ENCODE results near the gene BTBD9. TPM values are rescaled to one million over a fixed set of nuclear protein-coding genes. Genes with fewer than 3 reads are reported as not detected.

Gene BTBD9
- total RNA-seq, 4 donors from 2014 or later, result 10.6 to 16.6 (median 15.1) TPM

DNA sequence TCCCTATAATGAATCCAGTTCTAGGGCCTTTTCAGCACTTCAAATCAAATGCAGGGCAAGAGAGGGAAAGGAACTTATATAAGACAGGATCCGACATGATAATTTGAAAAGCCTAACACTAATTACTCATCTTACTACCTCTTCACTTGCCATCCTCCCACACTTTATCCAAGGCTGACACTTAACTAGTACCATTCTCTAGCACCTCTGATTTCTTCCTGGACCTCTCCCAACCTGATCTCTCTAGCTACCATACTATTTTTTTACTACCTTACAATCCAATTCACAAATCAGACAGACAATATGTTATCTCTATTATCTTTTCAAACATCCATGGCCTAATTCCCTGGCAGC, 50.4 kb downstream of the BTBD9 start:
- TF ChIP-seq POLR2A (IDR thresholded peaks at IDR 0.05), result no peak
- TF ChIP-seq, protein P1, sequence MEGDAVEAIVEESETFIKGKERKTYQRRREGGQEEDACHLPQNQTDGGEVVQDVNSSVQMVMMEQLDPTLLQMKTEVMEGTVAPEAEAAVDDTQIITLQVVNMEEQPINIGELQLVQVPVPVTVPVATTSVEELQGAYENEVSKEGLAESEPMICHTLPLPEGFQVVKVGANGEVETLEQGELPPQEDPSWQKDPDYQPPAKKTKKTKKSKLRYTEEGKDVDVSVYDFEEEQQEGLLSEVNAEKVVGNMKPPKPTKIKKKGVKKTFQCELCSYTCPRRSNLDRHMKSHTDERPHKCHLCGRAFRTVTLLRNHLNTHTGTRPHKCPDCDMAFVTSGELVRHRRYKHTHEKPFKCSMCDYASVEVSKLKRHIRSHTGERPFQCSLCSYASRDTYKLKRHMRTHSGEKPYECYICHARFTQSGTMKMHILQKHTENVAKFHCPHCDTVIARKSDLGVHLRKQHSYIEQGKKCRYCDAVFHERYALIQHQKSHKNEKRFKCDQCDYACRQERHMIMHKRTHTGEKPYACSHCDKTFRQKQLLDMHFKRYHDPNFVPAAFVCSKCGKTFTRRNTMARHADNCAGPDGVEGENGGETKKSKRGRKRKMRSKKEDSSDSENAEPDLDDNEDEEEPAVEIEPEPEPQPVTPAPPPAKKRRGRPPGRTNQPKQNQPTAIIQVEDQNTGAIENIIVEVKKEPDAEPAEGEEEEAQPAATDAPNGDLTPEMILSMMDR (IDR thresholded peaks at IDR 0.05), result no peak
- intact Hi-C loops (cut with DNase I; ENCODE audit: low total_unique reads), result no loop called here
- H3K4me3 ChIP-seq (ENCODE audit: low read depth, poor library complexity, severe bottlenecking), result no peak overlapping the region
- DNase-seq (ENCODE audit: low spot score in 2 of 2), result no peak
- WGBS, 2 donors, result 87 to 94% methylated on average over 1 of the region's 1 CpG

DNA sequence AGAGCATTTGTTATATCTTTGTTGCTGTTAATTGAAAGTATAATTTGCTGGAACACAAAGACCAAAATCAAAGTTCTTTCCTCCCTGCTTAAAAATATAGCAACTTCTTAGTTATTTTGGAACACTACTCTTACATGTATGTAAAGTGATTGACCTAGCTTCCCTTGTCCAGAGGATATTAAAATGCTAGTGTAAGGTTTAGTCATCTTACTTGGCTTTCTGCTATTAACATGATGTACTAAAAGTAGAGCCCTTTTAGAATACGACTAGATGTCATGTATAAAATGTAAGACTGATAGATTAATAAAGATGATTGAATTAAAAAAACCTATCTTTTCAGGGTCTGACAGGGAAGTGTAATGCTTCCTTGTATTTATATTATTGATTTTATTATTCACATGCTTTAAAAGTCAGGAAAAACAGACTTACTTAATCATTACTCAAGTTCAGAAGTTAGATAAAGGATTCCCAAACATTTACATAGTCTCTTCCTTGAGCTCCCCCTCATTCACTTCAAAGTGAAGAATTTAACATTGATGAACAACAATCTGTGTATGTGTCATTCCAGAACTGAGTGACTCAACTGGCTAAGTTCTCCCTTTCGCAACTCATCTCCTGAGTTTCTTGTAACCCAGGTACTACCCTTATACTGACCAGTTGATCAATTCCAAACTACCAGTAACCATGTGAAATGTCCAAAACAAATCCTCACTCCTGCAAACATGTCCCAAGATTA, 50.9 kb downstream of the BTBD9 start:
- no peak overlapping the region for H3K4me3 ChIP-seq (ENCODE audit: low read depth, poor library complexity, severe bottlenecking)
- 83 to 94% methylated on average over 2 of the region's 2 CpGs for WGBS, 2 donors
- intact Hi-C loops (cut with DNase I; ENCODE audit: low total_unique reads), result no loop called here
- no peak for TF ChIP-seq POLR2A (IDR thresholded peaks at IDR 0.05)
- TF ChIP-seq, protein P1 (IDR thresholded peaks at IDR 0.05), result no peak
- DNase-seq (ENCODE audit: low spot score in 2 of 2), result no peak

DNA sequence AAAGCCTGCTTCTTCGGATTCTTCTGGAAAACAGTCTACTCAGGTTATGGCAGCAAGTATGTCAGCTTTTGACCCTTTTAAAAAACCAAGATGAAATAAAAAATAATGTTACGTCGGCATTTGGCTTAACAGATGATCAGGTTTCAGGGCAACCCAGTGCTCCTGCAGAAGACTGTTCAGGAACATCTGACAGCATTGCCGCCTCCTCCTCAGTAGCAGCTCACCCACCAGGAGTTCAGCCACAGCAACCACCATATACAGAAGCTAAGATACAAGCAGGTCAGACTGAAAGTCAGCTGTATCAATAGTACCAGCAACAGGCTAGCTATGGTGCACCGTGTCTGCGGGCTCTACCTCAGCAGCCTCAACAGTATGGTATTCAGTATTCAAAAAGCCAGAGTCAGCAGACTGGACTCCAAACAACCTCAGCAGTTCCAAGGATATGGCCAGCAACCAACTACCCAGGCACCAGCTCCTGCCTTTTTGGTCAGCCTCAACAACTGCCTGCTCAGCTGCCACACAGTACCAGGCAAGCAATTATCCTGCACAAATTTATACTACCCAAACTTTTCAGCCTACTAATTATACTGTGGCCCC, 51.9 kb downstream of the BTBD9 start:
- no peak overlapping the region for H3K4me3 ChIP-seq (ENCODE audit: low read depth, poor library complexity, severe bottlenecking)
- no peak for DNase-seq (ENCODE audit: low spot score in 2 of 2)
- 95 to 97% methylated on average over 6 of the region's 6 CpGs for WGBS, 2 donors
- intact Hi-C loops (cut with DNase I; ENCODE audit: low total_unique reads), result no loop called here
- TF ChIP-seq POLR2A (IDR thresholded peaks at IDR 0.05), result no peak
- TF ChIP-seq, protein P1 (IDR thresholded peaks at IDR 0.05), result no peak

DNA sequence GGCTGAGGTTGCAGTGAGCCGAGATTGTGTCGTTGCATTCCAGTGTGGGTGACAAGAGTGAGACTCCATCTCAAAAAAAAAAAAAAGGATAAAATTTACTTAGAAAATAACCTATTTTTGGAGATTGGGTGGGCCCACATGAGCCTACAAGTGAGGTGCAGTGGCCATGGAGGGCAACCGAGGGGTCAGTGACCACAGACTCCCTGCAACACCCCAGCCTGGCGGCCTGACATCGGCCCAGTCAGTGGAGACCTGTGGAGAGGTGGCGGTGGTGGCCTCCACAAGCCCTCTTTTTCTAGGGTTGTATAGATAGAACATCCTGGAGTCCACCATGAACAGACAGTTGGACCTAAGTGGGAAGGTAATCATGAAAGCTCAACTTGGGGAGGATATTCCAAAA, 52.7 kb downstream of the BTBD9 start:
- no peak overlapping the region for H3K4me3 ChIP-seq (ENCODE audit: low read depth, poor library complexity, severe bottlenecking)
- intact Hi-C loops (cut with DNase I; ENCODE audit: low total_unique reads), result no loop called here
- WGBS, 2 donors, result 97 to 98% methylated on average over 6 of the region's 6 CpGs
- TF ChIP-seq, protein P1 (IDR thresholded peaks at IDR 0.05), result no peak
- TF ChIP-seq POLR2A (IDR thresholded peaks at IDR 0.05), result no peak
- DNase-seq (ENCODE audit: low spot score in 2 of 2), result no peak

DNA sequence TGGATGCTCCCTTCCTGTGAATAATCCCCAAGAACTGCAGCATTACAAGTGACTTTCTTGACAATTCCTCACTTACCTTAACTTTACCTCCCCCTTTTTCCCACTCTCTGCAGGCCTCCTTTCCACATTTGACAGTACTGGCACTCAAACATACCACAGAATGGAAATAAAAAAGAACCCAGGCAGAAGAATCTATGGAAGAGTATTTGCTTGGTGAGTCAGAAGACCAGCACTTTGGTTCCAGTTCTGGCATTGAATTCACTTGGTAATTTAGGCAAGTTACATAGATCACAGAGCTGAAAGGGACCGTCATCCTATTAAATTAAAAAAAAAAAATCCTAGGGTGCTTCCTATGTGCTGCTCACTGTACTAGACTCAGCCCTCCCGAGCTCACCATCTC, 55.0 kb downstream of the BTBD9 start:
- no peak for TF ChIP-seq POLR2A (IDR thresholded peaks at IDR 0.05)
- TF ChIP-seq, protein P1 (IDR thresholded peaks at IDR 0.05), result no peak
- intact Hi-C loops (cut with DNase I; ENCODE audit: low total_unique reads), result no loop called here
- DNase-seq (ENCODE audit: low spot score in 2 of 2), result no peak
- no peak overlapping the region for H3K4me3 ChIP-seq (ENCODE audit: low read depth, poor library complexity, severe bottlenecking)
- 96% methylated on average over 2 of the region's 2 CpGs for WGBS, 2 donors

Data from lower leg skin (tissue), 4 donors.